GM12801 (cell line): ENCODE measurements around the gene PLXNA3.

ENCODE experiments used
- TF ChIP-seq, protein P1 (sequence below): IDR thresholded peaks from one replicate; pipeline ENCODE4 v1.5.1; 2011; ENCODE audit warnings: control low read depth; ENCODE audit not compliant: insufficient read length; ENCODE audit errors: extremely low read depth

Gene PLXNA3

GRCh38 chrX:154484255-154485149 is 26.4 kb downstream of the PLXNA3 start:
- TF ChIP-seq, protein P1, sequence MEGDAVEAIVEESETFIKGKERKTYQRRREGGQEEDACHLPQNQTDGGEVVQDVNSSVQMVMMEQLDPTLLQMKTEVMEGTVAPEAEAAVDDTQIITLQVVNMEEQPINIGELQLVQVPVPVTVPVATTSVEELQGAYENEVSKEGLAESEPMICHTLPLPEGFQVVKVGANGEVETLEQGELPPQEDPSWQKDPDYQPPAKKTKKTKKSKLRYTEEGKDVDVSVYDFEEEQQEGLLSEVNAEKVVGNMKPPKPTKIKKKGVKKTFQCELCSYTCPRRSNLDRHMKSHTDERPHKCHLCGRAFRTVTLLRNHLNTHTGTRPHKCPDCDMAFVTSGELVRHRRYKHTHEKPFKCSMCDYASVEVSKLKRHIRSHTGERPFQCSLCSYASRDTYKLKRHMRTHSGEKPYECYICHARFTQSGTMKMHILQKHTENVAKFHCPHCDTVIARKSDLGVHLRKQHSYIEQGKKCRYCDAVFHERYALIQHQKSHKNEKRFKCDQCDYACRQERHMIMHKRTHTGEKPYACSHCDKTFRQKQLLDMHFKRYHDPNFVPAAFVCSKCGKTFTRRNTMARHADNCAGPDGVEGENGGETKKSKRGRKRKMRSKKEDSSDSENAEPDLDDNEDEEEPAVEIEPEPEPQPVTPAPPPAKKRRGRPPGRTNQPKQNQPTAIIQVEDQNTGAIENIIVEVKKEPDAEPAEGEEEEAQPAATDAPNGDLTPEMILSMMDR = no peak

GRCh38 chrX:154485150-154486051 is 27.3 kb downstream of the PLXNA3 start:
- TF ChIP-seq, protein P1 = no peak

- TF ChIP-seq, protein P1 = no peak
These were observed 27.9 kb downstream of the PLXNA3 start for GRCh38 chrX:154486052-154486395.

DNA sequence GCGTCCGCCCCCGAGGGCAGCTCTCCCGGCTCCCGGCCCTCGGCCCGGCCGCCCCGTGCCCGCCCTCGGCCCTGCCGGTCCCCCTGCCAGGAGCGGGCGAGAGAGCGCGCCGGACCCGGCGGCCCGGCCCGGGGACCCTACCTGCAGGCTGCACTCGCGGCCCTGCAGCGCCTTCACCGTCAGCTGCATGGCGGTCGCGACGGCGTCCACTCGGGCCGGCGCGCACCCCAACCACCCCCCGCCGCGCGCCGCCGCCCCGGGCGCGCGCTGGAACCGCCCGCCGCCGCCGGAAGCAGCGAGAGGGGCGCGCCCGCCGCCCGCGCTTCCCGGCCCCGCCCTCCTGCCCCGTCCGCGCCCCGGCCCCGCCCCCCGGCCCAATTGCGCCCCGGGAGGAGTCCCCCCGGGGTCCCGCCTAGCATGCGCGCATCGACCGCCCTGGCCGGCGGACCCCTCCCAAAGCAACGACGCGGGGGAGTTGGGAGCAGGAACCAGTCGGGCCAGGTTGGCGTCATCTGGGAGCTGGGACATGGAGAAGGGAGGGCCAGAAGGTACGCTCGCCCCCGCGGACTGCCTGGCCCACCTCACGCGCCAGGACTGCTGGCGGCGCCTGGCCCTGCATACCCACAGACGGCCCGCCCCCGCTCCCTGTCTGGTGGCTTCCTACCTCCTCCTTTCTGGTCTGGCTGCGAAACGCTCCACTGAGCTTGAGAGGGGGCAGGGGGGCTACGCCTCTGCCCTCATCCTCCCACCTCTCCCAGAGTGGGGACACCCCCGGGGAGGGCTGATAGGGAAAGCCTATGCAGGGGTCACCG is 28.5 kb downstream of the PLXNA3 start, which contains the start of gene UBL4A:
TSS of gene UBL4A (minus strand) at position 220 of the 812 bp plus-strand sequence. CDS start at position 189, 31 bp downstream.
- TF ChIP-seq, protein P1 = no peak

DNA sequence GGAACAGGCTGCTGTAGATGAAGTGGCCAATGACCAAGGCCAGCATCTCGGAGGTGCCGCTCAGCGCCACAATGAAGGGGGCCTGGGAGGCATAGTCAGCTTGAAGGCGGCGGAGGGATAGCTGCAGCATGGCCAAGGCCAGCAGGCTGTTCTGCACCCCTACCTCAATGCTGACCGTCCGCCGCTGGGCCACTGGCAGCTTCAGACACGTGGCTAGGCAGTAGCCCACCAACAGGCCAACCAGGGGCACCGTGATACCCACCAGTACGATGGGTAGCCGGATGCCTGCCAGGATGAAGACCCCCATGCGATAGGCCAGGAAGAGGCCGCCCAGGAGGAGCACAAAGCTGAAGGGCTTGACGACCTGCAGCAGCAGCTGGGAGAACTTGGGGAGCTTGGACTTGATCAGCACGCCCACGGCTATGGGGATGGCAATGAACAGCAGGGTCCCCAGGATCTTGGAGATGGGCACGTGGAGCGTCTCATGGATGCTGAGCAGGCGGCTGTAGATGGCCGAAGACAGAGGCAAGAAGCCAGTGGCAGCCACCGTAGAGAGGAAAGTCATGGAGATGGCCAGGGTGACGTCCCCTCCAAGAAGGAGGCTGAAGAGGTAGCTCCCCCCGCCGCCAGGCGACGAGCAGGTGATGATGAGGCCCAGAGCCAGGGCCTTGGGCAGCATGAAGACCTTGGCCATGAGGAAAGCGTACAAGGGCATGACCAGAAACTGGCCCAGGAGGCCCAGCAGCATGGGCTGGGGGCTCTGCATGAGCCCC is 29.6 kb downstream of the PLXNA3 start:
- TF ChIP-seq, protein P1 = no peak

GRCh38 chrX:154488336-154489075 is 30.4 kb downstream of the PLXNA3 start:
- TF ChIP-seq, protein P1 = no peak
